GM21381 (cell line): ENCODE results near the gene CLMN.
"Not testable (repeated sequence)": the region's sequence is repeated elsewhere in the genome, so short reads cannot be mapped to it uniquely, and the experiment has no call there.

Source experiments
- ATAC-seq: cut with Tn5 transposase; IDR thresholded peaks from one replicate; pipeline ENCODE4 v1.9.1; 2021; ENCODE audit warnings: mild to moderate bottlenecking, moderate library complexity; ENCODE audit not compliant: unreplicated experiment

The CLMN gene

DNA sequence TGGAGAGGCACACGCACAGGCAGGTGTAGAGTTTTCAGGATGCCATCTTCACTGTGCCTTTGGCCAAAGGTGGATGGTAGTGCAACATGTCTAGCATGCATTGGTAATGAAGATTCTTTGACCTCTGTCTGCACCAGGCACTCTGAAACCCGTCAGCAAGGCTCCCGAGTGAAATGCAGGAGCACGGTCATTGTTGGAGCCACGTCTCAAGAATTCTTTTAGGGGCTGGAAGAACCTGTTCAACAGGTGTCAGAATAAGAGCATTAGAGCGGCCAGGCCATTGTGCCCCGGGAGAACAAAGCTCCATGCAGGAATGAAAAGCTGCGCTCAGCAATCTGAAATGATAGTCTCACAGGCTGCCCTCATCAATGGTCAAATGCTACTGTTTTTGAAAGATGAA is 122.2 kb downstream of the CLMN start:
- ATAC-seq, result no peak

GRCh38 chr14:95196826-95197545 is 122.7 kb downstream of the CLMN start:
- ATAC-seq, result no peak

- ATAC-seq, result no peak
Observed at GRCh38 chr14:95196268-95196667, 123.4 kb downstream of the CLMN start.

DNA sequence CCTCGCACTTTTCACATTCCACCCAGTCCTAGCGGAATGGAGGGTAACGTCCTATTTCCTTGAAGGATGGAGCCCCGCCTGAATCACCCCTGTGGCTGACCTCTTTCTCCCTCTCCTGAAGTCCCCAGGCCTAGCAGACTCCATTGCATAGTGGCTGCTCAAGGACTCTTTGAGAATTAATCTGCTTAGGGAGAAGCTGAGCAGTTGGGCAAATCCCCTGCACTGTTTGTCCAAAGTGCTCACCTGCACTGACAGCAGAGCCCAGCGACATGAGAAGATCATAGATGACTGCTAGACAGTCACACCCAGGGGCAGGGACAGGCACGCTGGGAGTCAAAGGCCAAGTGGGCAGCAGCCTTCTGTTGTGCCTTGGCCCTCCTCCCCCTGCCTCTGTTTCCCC is 124.7 kb downstream of the CLMN start:
- ATAC-seq, result no peak

- no peak for ATAC-seq
Observed at GRCh38 chr14:95193081-95193480, 126.6 kb downstream of the CLMN start.

- ATAC-seq, result no peak
Observed at GRCh38 chr14:95192311-95192710, 127.4 kb downstream of the CLMN start.

- no peak for ATAC-seq
Observed at GRCh38 chr14:95191445-95192199, 128.1 kb downstream of the CLMN start.

DNA sequence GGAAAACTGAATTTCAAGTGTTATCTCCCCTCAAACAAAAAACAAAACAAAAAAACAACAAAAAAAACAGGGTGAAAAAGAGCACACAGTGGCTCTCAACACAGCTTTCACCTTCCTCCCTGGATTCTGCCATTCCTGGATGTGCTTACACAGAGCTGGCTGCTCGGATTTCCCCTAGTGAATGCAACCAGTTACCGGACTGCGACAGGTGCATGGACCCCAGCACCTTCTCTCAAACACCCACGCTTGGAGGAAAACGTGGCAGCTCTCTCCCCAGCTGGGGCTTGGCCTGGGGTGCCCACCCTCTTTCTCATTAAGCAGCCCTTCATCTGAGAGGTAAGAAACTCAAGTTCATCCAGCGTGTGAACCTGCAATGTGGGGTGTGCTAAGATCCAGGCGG is 128.9 kb downstream of the CLMN start:
- no peak for ATAC-seq

DNA sequence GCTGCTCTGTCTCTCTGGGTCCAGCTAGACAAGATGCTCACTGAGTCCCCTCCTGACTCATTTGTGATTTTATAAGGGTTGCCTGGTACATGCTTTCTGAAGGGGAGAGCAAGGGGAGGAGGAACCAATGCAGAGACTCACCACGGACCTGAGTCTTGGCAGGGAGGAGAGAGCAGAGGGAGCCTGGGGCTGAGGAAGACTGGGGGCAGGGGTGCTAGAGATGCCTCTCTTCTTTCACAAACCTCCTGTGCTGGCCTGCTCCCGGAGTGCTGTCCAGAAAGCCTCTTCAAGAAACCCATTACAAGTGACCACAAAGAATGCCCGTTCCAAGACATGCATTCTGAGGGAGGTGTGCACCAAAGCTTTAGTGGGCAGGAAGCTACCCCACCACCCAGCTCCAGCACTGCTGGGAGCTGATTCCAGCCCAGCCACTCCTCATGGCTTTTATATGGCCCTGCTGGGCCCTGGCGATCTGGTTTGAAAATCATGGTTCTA is 129.3 kb downstream of the CLMN start:
- ATAC-seq, result no peak

- ATAC-seq, result no peak
Observed at GRCh38 chr14:95189367-95190132, 130.2 kb downstream of the CLMN start.

- ATAC-seq, result no peak
Observed at GRCh38 chr14:95188380-95188779, 131.3 kb downstream of the CLMN start.

- ATAC-seq, result no peak
Observed at GRCh38 chr14:95185767-95186392, 133.8 kb downstream of the CLMN start.

DNA sequence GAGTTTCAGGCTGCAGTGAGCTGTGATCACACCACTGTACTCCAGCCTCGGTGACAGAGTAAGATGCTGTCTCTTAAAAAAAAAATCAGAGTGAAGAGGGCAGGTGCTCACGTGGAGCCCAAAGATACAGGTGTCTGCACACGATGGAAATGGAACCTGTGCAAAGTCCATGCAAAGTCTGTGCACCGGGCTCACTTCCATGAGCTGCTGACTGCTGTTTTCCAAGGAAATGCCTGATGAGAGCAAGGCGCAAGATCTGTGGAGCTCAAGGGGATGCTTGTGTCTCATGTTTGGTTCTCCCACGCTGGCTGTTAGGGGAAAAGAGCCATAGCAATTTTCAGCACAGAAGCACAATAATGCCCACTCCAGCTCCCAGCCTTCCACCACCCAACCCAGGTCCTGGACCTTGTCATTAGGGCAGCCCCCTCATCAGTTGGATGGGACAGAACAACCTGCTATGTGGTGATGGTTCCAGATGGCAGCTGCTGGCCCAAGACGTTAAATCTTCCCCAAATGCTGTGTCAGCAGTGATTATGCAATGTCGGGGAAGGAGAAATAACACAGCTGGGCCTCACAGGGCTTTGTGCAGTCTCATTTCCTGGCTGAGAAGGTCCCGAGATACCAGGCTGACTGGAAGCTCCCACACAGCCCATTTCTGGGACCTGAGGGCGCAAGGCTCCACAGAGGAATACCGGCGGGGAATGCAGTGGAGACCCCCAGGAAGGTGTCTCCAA is 134.5 kb downstream of the CLMN start:
- no peak for ATAC-seq

GRCh38 chr14:95184413-95184790 is 135.3 kb downstream of the CLMN start:
- no peak for ATAC-seq

- ATAC-seq, result no peak
Observed at GRCh38 chr14:95183532-95184412, 135.9 kb downstream of the CLMN start.

DNA sequence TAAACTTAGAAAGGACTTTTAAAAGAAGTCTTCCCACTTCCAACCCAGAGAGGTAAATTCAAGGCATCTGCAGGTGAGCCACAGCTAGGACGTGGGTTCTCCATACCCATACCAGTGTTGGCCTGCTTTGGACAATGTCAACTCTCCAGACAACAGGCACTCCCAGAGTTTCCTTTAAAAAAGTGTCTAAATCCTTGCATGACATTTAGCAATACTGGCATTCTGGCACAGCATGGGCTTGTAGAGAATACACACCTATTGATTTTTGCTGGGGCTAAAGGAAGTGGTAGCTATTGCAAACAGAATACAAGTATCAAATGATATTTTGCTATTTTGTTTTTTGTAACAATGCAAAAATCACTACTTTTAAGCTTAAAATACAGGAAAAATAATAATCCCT is 136.6 kb downstream of the CLMN start:
- no peak for ATAC-seq

- ATAC-seq, result no peak
Observed at GRCh38 chr14:95182379-95182778, 137.3 kb downstream of the CLMN start.

GRCh38 chr14:95180966-95181741 is 138.6 kb downstream of the CLMN start:
- no peak for ATAC-seq

- not testable (repeated sequence) for ATAC-seq
Observed at GRCh38 chr14:95175670-95176069, 144.0 kb downstream of the CLMN start.
